ENCODE results near the gene TCEAL5. TPM values are rescaled to one million over a fixed set of nuclear protein-coding genes. Genes with fewer than 3 reads are reported as not detected.

TCEAL5 gene
- total and polyA plus RNA-seq, 2 of the 8 experiments (the other 6 are each of a cell fraction or from before 2014, with no cell fraction given), result 0.17 to 6.6 TPM

DNA sequence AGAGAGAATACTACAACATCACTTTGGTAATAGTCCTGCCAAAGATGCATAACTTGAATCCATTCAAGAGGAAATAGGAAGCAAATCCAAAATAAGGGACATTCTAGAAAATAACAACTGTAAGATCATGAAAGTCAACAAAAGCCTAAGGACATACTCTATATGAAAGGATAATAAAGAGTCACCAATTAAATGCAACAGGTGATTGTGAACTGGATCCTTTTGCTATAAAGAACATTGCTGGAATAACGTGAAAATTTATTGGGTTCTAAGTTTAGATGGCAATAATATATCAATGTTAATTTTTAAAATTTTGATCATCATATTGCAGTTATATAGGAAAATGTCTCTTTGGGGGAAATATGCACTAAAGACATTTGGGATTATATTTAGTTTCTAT, 41.7 kb downstream of the TCEAL5 start:
- Histone ChIP-seq H3K18ac (ENCODE audit: extremely low read depth, low read length) (no peak overlapping the region), H2BK15ac (ENCODE audit: low read length) (no peak overlapping the region), H3K79me1 (ENCODE audit: low read depth, low read length) (no peaks in the 10 kb centered on the region), H3K4me2 (ENCODE audit: insufficient read depth in 1 of 2, low read depth in 2 of 2, low read length in 2 of 2) (no peak overlapping the region), H4K5ac (ENCODE audit: insufficient read length, low read depth, low read length) (no peak overlapping the region), H3K23me2 (ENCODE audit: low read depth, low read length) (no peaks in the 10 kb centered on the region), H3K36me3 (ENCODE audit: control insufficient read depth in 2 of 4, insufficient read depth in 4 of 4, low read length in 3 of 4) (no peaks in the 10 kb centered on the region), H3K9me3 (ENCODE audit: insufficient read depth in 2 of 2, low read depth in 1 of 2, low read length in 1 of 2) (no peaks in the 10 kb centered on the region), H2AK5ac (ENCODE audit: low read depth, low read length) (no peak overlapping the region), H3K27me3 (replicated peaks in 1 of 4; ENCODE audit: control insufficient read depth in 3 of 4, extremely low read depth in 1 of 4, insufficient read depth in 3 of 4, low read length in 3 of 4) (no peaks in the 10 kb centered on the region), H3K27ac (ENCODE audit: low read depth, low read length) (no peak overlapping the region), H2BK5ac (ENCODE audit: low read depth, low read length) (no peak overlapping the region), H4K20me1 (replicated peaks in 1 of 2; ENCODE audit: control insufficient read depth in 1 of 2, insufficient read depth in 2 of 2, low read length in 2 of 2) (no peaks in the 10 kb centered on the region), H3K23ac (ENCODE audit: insufficient read length) (no peak overlapping the region), H4K8ac (ENCODE audit: extremely low read depth, insufficient read depth, low read length) (no peak overlapping the region), H3K56ac (replicated peaks; ENCODE audit: insufficient read length, low read depth, low read length) (no peak overlapping the region), H3K4me3 (ENCODE audit: extremely low read depth in 1 of 4, insufficient read depth in 2 of 4, low read depth in 3 of 4, low read length in 4 of 4) (no peak overlapping the region), H2BK12ac (ENCODE audit: low read depth, low read length) (no peak overlapping the region), H3K4ac (replicated peaks; ENCODE audit: insufficient read length, low read depth, low read length) (no peak overlapping the region), H4K91ac (replicated peaks; ENCODE audit: insufficient read length, low read length) (no peak overlapping the region), H3K79me2 (ENCODE audit: control insufficient read depth in 1 of 2, insufficient read depth in 2 of 2, low read length in 2 of 2) (no peaks in the 10 kb centered on the region), H3K14ac (ENCODE audit: insufficient read length) (no peak overlapping the region), H2BK20ac (ENCODE audit: low read length) (no peak overlapping the region), H3K9ac (replicated peaks in 1 of 4; ENCODE audit: extremely low read depth in 1 of 4, low read depth in 3 of 4, low read length in 3 of 4) (no peak overlapping the region), H2AFZ (ENCODE audit: low read length) (no peak overlapping the region), H3K4me1 (replicated peaks in 1 of 4; ENCODE audit: control insufficient read depth in 3 of 4, insufficient read depth in 4 of 4, low read length in 3 of 4) (no peaks in the 10 kb centered on the region), H2BK120ac (replicated peaks; ENCODE audit: low read depth, low read length) (no peak overlapping the region)
- 91% methylated on average over 1 of the region's 1 CpG; no CpG with 5 or more reads in 1 of the 2 experiments for WGBS, 2 experiments (ENCODE audit: extremely low coverage in 1 of 2, insufficient coverage in 1 of 2, insufficient read length in 1 of 2, insufficient replicate concordance in 2 of 2, low coverage in 1 of 2, low lambda C conversion rate in 2 of 2, missing lambda C conversion rate in 1 of 2)
- ChIA-PET POLR2A (ENCODE audit: partially characterized antibody) (interaction anchor here (1.5 kb wide), 1 partner anchor 11 kb away, joined by 3 read pairs; no protein-coding TSS in a partner anchor), CTCF (ENCODE audit: partially characterized antibody) (no interaction called here)
- DNase-seq (ENCODE audit: low read depth in 1 of 2, low spot score in 2 of 2) (no peak), FAIRE-seq (no peak)
- TF ChIP-seq NANOG (IDR thresholded peaks at IDR 0.05; ENCODE audit: insufficient read depth, low read depth, low read length, poor library complexity, severe bottlenecking) (no peak), KDM1A (IDR thresholded peaks at IDR 0.05; ENCODE audit: borderline replicate concordance, low read length) (no peak)
- TF ChIP-seq, protein P1, sequence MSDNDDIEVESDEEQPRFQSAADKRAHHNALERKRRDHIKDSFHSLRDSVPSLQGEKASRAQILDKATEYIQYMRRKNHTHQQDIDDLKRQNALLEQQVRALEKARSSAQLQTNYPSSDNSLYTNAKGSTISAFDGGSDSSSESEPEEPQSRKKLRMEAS (IDR thresholded peaks at IDR 0.05), result no peak
